Skeletal muscle cell (primary cell): ENCODE measurements around the gene TMEM200C.
"Not testable (repeated sequence)": the region's sequence is repeated elsewhere in the genome, so short reads cannot be mapped to it uniquely, and the experiment has no call there.

Experiments
- DNase-seq: peaks from one replicate; pipeline ENCODE4 v3.0.0-alpha.2; 2010; ENCODE audit warnings: low read depth
- H3K4me3 ChIP-seq: 2 replicates; pipeline ENCODE4 v1.5.1; 2011; ENCODE audit warnings: low read depth, mild to moderate bottlenecking, control low read depth, low read length, moderate library complexity

The TMEM200C gene

GRCh38 chr18:5893956-5894610, 1.2 kb downstream of the TMEM200C start:
- peak overlapping the region; percentile 34 for H3K4me3 ChIP-seq
- no peak for DNase-seq

GRCh38 chr18:5892823-5893431, 2.4 kb downstream of the TMEM200C start:
- no peak overlapping the region for H3K4me3 ChIP-seq
- DNase-seq = no peak

- H3K4me3 ChIP-seq = no peak overlapping the region
- DNase-seq = no peak
These were observed 3.5 kb downstream of the TMEM200C start for GRCh38 chr18:5891854-5892215.

- H3K4me3 ChIP-seq = no peak overlapping the region
- no peak for DNase-seq
These were observed 4.0 kb downstream of the TMEM200C start for GRCh38 chr18:5891184-5891853.

- H3K4me3 ChIP-seq = peak overlapping the region; percentile 34
- no peak for DNase-seq
These were observed 4.8 kb downstream of the TMEM200C start for GRCh38 chr18:5890331-5891183.

GRCh38 chr18:5885361-5885760, 10.0 kb downstream of the TMEM200C start:
- no peak overlapping the region for H3K4me3 ChIP-seq
- no peak for DNase-seq

- no peak overlapping the region for H3K4me3 ChIP-seq
- DNase-seq = no peak
These were observed 10.9 kb downstream of the TMEM200C start for GRCh38 chr18:5884375-5884774.

- H3K4me3 ChIP-seq = no peak overlapping the region
- no peak for DNase-seq
These were observed 15.8 kb downstream of the TMEM200C start for GRCh38 chr18:5879479-5879882.

- H3K4me3 ChIP-seq = no peak overlapping the region
- no peak for DNase-seq
These were observed 18.4 kb downstream of the TMEM200C start for GRCh38 chr18:5876891-5877290.

- DNase-seq = no peak
These were observed 21.0 kb downstream of the TMEM200C start for GRCh38 chr18:5874336-5874735.

GRCh38 chr18:5872886-5873285, 22.4 kb downstream of the TMEM200C start:
- DNase-seq = no peak
- H3K4me3 ChIP-seq = no peak overlapping the region

More at GRCh38 chr18:5874336-5874735, 21.0 kb downstream of the TMEM200C start:
- no peak overlapping the region for H3K4me3 ChIP-seq

GRCh38 chr18:5871426-5871825, 23.9 kb downstream of the TMEM200C start:
- DNase-seq = no peak
- no peak overlapping the region for H3K4me3 ChIP-seq

GRCh38 chr18:5868218-5868854, 27.0 kb downstream of the TMEM200C start:
- H3K4me3 ChIP-seq = no peak overlapping the region
- peak; percentile 40 for DNase-seq

GRCh38 chr18:5865521-5865920, 29.8 kb downstream of the TMEM200C start:
- no peak overlapping the region for H3K4me3 ChIP-seq
- no peak for DNase-seq

- not testable (repeated sequence) for DNase-seq, H3K4me3 ChIP-seq
These were observed 33.2 kb downstream of the TMEM200C start for GRCh38 chr18:5862127-5862526.

GRCh38 chr18:5857180-5857579, 38.1 kb downstream of the TMEM200C start:
- no peak for DNase-seq
- no peak overlapping the region for H3K4me3 ChIP-seq

GRCh38 chr18:5853253-5853652, 42.1 kb downstream of the TMEM200C start:
- no peak for DNase-seq

GRCh38 chr18:5851998-5852397, 43.3 kb downstream of the TMEM200C start:
- no peak overlapping the region for H3K4me3 ChIP-seq
- DNase-seq = no peak

More at GRCh38 chr18:5853253-5853652, 42.1 kb downstream of the TMEM200C start:
- no peak overlapping the region for H3K4me3 ChIP-seq

GRCh38 chr18:5842653-5843052, 52.7 kb downstream of the TMEM200C start:
- DNase-seq = no peak
- no peak overlapping the region for H3K4me3 ChIP-seq
